GM12878 (cell line): ENCODE results near the gene DIAPH1.

Experiments
- CBX5 ChIP-seq: sonication (generic); IDR thresholded peaks from 2 replicates; pipeline ENCODE4 v1.6.1; 2016; ENCODE audit warnings: low read depth, moderate library complexity, mild to moderate bottlenecking, inconsistent platforms
- EZH2 ChIP-seq: IDR thresholded peaks from 2 replicates; pipeline ENCODE4 v1.6.1; 2012; ENCODE audit warnings: low read depth, mild to moderate bottlenecking, control low read depth, inconsistent platforms, low read length, borderline replicate concordance; ENCODE audit not compliant: control insufficient read depth
- HDGF ChIP-seq: fragments of 450-650 bp; IDR thresholded peaks from 2 replicates; pipeline ENCODE4 v1.6.1; 2016; ENCODE audit warnings: antibody characterized with exemption
- IRF3 ChIP-seq: fragments of 450-650 bp; IDR thresholded peaks from 2 replicates; pipeline ENCODE4 v1.6.1; 2014; ENCODE audit warnings: mild to moderate bottlenecking
- JUND ChIP-seq: IDR thresholded peaks from 2 replicates; pipeline ENCODE4 v1.6.1; 2012; ENCODE audit warnings: low read depth, mild to moderate bottlenecking, low read length, improper control_type of control experiment, moderate library complexity
- KLF5 ChIP-seq: fragments of 450-650 bp; IDR thresholded peaks from 2 replicates; pipeline ENCODE4 v1.6.1; 2014; ENCODE audit warnings: mild to moderate bottlenecking; ENCODE audit not compliant: partially characterized antibody
- PRDM15 ChIP-seq: fragments of 450-650 bp; formaldehyde crosslinking; IDR thresholded peaks from 2 replicates; pipeline ENCODE4 v1.4.0; 2020; ENCODE audit warnings: mild to moderate bottlenecking, moderate library complexity
- SIN3A ChIP-seq: IDR thresholded peaks from 2 replicates; pipeline ENCODE4 v1.6.1; 2012; ENCODE audit warnings: low read depth, low read length, improper control_type of control experiment
- TARDBP ChIP-seq: IDR thresholded peaks from 2 replicates; pipeline ENCODE4 v1.6.1; 2016; ENCODE audit warnings: borderline replicate concordance
- TF ChIP-seq, protein P1 (sequence below): IDR thresholded peaks from 2 replicates; pipeline ENCODE4 v1.6.1; 2012; ENCODE audit warnings: low read depth, low read length, improper control_type of control experiment
- TF ChIP-seq, protein P2 (sequence below): IDR thresholded peaks from 2 replicates; pipeline ENCODE4 v1.6.1; 2011; ENCODE audit warnings: low read depth, low read length, improper control_type of control experiment, borderline replicate concordance
- TF ChIP-seq, protein P3 (sequence below): IDR thresholded peaks from 2 replicates; pipeline ENCODE4 v1.6.1; 2012; ENCODE audit warnings: improper control_type of control experiment, low read depth, low read length; ENCODE audit not compliant: insufficient replicate concordance

DNA sequence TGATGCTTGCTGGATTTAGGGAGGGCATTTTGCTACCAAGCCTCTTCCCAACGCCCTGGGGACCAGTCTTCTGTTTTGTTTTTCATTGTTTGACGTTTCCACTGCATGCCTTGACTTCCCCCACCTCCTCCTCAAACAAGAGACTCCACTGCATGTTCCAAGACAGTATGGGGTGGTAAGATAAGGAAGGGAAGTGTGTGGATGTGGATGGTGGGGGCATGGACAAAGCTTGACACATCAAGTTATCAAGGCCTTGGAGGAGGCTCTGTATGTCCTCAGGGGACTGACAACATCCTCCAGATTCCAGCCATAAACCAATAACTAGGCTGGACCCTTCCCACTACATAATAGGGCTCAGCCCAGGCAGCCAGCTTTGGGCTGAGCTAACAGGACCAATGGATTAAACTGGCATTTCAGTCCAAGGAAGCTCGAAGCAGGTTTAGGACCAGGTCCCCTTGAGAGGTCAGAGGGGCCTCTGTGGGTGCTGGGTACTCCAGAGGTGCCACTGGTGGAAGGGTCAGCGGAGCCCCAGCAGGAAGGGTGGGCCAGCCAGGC lies 107.0 kb downstream of the DIAPH1 start:
- TF ChIP-seq PRDM15 (CRISPR knock-in tag) (no peak), IRF3 (no peak), SIN3A (no peak), HDGF (no peak), TARDBP (no peak), JUND (no peak), EZH2 (no peak), KLF5 (no peak), CBX5 (no peak)
- TF ChIP-seq, protein P1, sequence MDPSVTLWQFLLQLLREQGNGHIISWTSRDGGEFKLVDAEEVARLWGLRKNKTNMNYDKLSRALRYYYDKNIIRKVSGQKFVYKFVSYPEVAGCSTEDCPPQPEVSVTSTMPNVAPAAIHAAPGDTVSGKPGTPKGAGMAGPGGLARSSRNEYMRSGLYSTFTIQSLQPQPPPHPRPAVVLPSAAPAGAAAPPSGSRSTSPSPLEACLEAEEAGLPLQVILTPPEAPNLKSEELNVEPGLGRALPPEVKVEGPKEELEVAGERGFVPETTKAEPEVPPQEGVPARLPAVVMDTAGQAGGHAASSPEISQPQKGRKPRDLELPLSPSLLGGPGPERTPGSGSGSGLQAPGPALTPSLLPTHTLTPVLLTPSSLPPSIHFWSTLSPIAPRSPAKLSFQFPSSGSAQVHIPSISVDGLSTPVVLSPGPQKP: no peak
- TF ChIP-seq, protein P2, sequence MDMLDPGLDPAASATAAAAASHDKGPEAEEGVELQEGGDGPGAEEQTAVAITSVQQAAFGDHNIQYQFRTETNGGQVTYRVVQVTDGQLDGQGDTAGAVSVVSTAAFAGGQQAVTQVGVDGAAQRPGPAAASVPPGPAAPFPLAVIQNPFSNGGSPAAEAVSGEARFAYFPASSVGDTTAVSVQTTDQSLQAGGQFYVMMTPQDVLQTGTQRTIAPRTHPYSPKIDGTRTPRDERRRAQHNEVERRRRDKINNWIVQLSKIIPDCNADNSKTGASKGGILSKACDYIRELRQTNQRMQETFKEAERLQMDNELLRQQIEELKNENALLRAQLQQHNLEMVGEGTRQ: no peak
- TF ChIP-seq, protein P3, sequence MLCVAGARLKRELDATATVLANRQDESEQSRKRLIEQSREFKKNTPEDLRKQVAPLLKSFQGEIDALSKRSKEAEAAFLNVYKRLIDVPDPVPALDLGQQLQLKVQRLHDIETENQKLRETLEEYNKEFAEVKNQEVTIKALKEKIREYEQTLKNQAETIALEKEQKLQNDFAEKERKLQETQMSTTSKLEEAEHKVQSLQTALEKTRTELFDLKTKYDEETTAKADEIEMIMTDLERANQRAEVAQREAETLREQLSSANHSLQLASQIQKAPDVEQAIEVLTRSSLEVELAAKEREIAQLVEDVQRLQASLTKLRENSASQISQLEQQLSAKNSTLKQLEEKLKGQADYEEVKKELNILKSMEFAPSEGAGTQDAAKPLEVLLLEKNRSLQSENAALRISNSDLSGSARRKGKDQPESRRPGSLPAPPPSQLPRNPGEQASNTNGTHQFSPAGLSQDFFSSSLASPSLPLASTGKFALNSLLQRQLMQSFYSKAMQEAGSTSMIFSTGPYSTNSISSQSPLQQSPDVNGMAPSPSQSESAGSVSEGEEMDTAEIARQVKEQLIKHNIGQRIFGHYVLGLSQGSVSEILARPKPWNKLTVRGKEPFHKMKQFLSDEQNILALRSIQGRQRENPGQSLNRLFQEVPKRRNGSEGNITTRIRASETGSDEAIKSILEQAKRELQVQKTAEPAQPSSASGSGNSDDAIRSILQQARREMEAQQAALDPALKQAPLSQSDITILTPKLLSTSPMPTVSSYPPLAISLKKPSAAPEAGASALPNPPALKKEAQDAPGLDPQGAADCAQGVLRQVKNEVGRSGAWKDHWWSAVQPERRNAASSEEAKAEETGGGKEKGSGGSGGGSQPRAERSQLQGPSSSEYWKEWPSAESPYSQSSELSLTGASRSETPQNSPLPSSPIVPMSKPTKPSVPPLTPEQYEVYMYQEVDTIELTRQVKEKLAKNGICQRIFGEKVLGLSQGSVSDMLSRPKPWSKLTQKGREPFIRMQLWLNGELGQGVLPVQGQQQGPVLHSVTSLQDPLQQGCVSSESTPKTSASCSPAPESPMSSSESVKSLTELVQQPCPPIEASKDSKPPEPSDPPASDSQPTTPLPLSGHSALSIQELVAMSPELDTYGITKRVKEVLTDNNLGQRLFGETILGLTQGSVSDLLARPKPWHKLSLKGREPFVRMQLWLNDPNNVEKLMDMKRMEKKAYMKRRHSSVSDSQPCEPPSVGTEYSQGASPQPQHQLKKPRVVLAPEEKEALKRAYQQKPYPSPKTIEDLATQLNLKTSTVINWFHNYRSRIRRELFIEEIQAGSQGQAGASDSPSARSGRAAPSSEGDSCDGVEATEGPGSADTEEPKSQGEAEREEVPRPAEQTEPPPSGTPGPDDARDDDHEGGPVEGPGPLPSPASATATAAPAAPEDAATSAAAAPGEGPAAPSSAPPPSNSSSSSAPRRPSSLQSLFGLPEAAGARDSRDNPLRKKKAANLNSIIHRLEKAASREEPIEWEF: no peak
